ENCODE data around the gene FAM241B. TPM values are rescaled to one million over a fixed set of nuclear protein-coding genes. Genes with fewer than 3 reads are reported as not detected.

Gene FAM241B
- total RNA-seq, 1 donor from 2014 or later = 10.1 TPM

- no peak for DNase-seq
Measured at GRCh38 chr10:69666756-69667155, 36.7 kb downstream of the FAM241B start.

DNA sequence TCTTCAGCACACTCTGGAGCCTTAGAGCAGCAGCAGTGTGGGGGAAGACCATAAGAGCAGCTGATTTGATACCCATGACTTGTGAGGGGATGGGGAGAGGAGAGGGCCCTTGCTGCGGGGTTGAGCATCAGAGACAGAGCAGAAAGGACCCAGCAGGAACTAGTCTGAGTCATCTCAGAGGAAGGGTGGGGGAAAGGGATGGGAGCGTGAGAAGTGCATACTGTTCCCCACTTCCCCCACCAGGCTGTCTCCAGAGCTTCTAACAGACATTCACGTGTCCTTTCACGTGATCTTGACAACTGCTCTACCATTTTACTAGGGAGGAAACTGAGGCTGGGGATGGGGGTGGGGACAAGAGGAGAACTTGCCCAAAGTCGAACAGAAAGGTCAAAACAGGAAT, 38.7 kb downstream of the FAM241B start:
- DNase-seq = no peak

- no peak for DNase-seq
Measured at GRCh38 chr10:69669409-69669808, 39.4 kb downstream of the FAM241B start.

- no peak for DNase-seq
Measured at GRCh38 chr10:69673521-69673920, 43.5 kb downstream of the FAM241B start.

DNA sequence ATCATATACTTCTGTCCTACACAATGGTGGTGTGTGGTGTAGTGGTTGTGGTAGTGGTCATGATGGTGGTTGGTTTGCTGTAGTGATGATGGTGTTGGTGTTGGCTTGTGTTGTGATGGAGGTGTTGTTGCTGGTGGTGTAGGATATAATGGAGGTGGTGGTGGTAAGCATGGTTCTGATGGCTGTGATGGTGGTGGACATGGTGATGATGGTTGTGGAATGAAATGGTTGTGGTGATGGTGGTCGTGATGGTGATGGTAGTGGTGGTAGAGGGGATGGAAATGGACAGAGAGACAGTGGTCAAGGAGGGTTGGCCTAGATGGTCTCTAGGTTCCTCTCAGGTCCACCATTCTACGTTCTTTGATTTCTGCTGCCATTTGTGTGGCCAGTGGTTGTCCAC, 44.7 kb downstream of the FAM241B start:
- no peak for DNase-seq

DNA sequence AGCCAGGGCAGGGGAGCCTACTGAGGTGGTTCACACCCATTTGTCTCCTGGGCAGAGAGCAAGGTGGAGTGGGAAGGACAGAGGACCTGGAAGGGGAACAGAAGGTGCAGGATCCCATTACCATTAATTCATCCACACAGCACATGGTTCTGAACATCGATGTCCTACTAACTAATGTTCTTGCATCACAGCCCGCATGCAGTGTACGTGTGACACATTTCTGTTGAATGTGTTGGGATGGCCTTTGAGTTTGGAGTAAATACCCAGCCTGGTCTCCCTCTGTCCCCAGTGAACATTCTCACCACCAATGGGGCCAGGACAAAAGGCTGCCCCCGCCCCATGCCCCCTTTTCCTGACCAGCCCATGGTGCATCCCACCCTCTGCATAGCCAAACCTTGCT, 46.3 kb downstream of the FAM241B start:
- no peak for DNase-seq

GRCh38 chr10:69677985-69678654, 48.1 kb downstream of the FAM241B start:
- no peak for DNase-seq

- DNase-seq = no peak
Measured at GRCh38 chr10:69679736-69680135, 49.7 kb downstream of the FAM241B start.

- DNase-seq = no peak
Measured at GRCh38 chr10:69680610-69681009, 50.6 kb downstream of the FAM241B start.

DNA sequence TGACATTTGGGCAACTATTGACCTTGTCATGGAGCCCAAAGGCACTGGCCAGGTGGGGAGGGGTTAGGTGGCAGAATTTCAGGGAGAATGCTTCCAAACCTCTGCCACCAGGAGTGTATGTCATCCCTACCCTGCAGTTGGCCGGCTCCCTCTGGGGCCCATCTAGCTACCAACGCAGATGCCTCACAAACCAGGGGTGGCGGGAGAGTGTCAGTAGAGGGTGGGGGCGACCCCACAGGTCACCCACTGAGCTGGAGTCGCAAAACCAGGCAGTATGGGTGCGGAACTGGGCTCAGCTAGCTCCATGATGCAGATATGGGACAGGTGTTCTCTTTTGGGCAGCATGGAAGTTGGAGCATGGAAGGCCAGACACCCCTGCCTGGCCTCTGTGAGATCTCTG, 51.4 kb downstream of the FAM241B start:
- no peak for DNase-seq

GRCh38 chr10:69682955-69683474, 53.0 kb downstream of the FAM241B start:
- no peak for DNase-seq

Other genes with a start within 250 kb of the FAM241B start
- 0.47 TPM for gene TACR2, start 213.3 kb upstream of the FAM241B start, total RNA-seq
- gene TSPAN15, start 178.8 kb upstream of the FAM241B start, total RNA-seq = 3.1 TPM
- not detected for gene NEUROG3, start 56.8 kb upstream of the FAM241B start, total RNA-seq
- gene COL13A1, start 171.7 kb downstream of the FAM241B start, total RNA-seq = 1.7 TPM